Mucosa of stomach (tissue), 1 donor: ENCODE measurements around the gene WDR49.

ENCODE experiments used
- H3K27me3 ChIP-seq: one replicate; pipeline ENCODE4 v1.7.0; 2013; ENCODE audit warnings: mild to moderate bottlenecking, low read length; ENCODE audit not compliant: control insufficient read depth, insufficient read depth
- H3K36me3 ChIP-seq: one replicate; pipeline ENCODE4 v1.7.0; 2013; ENCODE audit warnings: low read length; ENCODE audit not compliant: control insufficient read depth, insufficient read depth
- H3K4me1 ChIP-seq: one replicate; pipeline ENCODE4 v1.7.0; 2013; ENCODE audit warnings: mild to moderate bottlenecking, low read length; ENCODE audit not compliant: control insufficient read depth, insufficient read depth
- H3K4me3 ChIP-seq: one replicate; pipeline ENCODE4 v1.7.0; 2013; ENCODE audit warnings: low read length
- H3K9ac ChIP-seq: one replicate; pipeline ENCODE4 v1.7.0; 2013; ENCODE audit warnings: mild to moderate bottlenecking, low read length, moderate library complexity
- H3K9me3 ChIP-seq: one replicate; pipeline ENCODE4 v1.7.0; 2013; ENCODE audit warnings: mild to moderate bottlenecking, low read length, moderate library complexity; ENCODE audit not compliant: control insufficient read depth
- donor health status: Pancreatic carcinoma.

WDR49 gene

GRCh38 chr3:167521006-167521355 lies 132.8 kb downstream of the WDR49 start:
- H3K4me1 ChIP-seq = no peaks in the 10 kb centered on the region
- no peaks in the 10 kb centered on the region for H3K9me3 ChIP-seq
- H3K9ac ChIP-seq = no peak overlapping the region
- H3K27me3 ChIP-seq = no peaks in the 10 kb centered on the region
- no peaks in the 10 kb centered on the region for H3K36me3 ChIP-seq
- H3K4me3 ChIP-seq = no peak overlapping the region

- H3K36me3 ChIP-seq = no peaks in the 10 kb centered on the region
- no peaks in the 10 kb centered on the region for H3K27me3 ChIP-seq
- H3K4me1 ChIP-seq = no peaks in the 10 kb centered on the region
- H3K9ac ChIP-seq = no peak overlapping the region
- H3K4me3 ChIP-seq = no peak overlapping the region
- H3K9me3 ChIP-seq = no peaks in the 10 kb centered on the region
These were observed 133.3 kb downstream of the WDR49 start for GRCh38 chr3:167520266-167521005.

GRCh38 chr3:167507954-167508353 lies 145.8 kb downstream of the WDR49 start:
- Histone ChIP-seq H3K9ac (no peak overlapping the region), H3K4me1 (no peaks in the 10 kb centered on the region), H3K36me3 (no peaks in the 10 kb centered on the region), H3K4me3 (no peak overlapping the region), H3K9me3 (no peaks in the 10 kb centered on the region), H3K27me3 (no peaks in the 10 kb centered on the region)

GRCh38 chr3:167502401-167502800 lies 151.3 kb downstream of the WDR49 start:
- Histone ChIP-seq H3K36me3 (no peaks in the 10 kb centered on the region), H3K27me3 (no peaks in the 10 kb centered on the region), H3K4me1 (no peaks in the 10 kb centered on the region), H3K9me3 (no peaks in the 10 kb centered on the region), H3K4me3 (no peak overlapping the region), H3K9ac (no peak overlapping the region)

GRCh38 chr3:167501941-167502340 lies 151.8 kb downstream of the WDR49 start:
- H3K9me3 ChIP-seq = no peaks in the 10 kb centered on the region
- H3K27me3 ChIP-seq = no peaks in the 10 kb centered on the region
- H3K9ac ChIP-seq = no peak overlapping the region
- H3K4me1 ChIP-seq = no peaks in the 10 kb centered on the region
- no peaks in the 10 kb centered on the region for H3K36me3 ChIP-seq
- H3K4me3 ChIP-seq = no peak overlapping the region

GRCh38 chr3:167497903-167498302 lies 155.8 kb downstream of the WDR49 start:
- no peak overlapping the region for H3K9ac ChIP-seq
- H3K36me3 ChIP-seq = no peaks in the 10 kb centered on the region
- no peaks in the 10 kb centered on the region for H3K9me3 ChIP-seq
- no peaks in the 10 kb centered on the region for H3K4me1 ChIP-seq
- H3K4me3 ChIP-seq = no peak overlapping the region
- no peaks in the 10 kb centered on the region for H3K27me3 ChIP-seq

GRCh38 chr3:167493244-167493643 lies 160.5 kb downstream of the WDR49 start:
- no peak overlapping the region for H3K9ac ChIP-seq
- no peaks in the 10 kb centered on the region for H3K9me3 ChIP-seq
- H3K4me3 ChIP-seq = no peak overlapping the region
- no peaks in the 10 kb centered on the region for H3K4me1 ChIP-seq
- no peaks in the 10 kb centered on the region for H3K36me3 ChIP-seq
- no peaks in the 10 kb centered on the region for H3K27me3 ChIP-seq

GRCh38 chr3:167491621-167492020 lies 162.1 kb downstream of the WDR49 start:
- Histone ChIP-seq H3K4me3 (no peak overlapping the region), H3K36me3 (no peaks in the 10 kb centered on the region), H3K9me3 (no peaks in the 10 kb centered on the region), H3K4me1 (no peaks in the 10 kb centered on the region), H3K9ac (no peak overlapping the region), H3K27me3 (no peaks in the 10 kb centered on the region)

- Histone ChIP-seq H3K4me1 (no peaks in the 10 kb centered on the region), H3K4me3 (no peak overlapping the region), H3K9ac (no peak overlapping the region), H3K9me3 (no peaks in the 10 kb centered on the region), H3K27me3 (no peaks in the 10 kb centered on the region), H3K36me3 (no peaks in the 10 kb centered on the region)
These were observed 164.2 kb downstream of the WDR49 start for GRCh38 chr3:167489571-167489970.

GRCh38 chr3:167487556-167487955 lies 166.2 kb downstream of the WDR49 start:
- no peak overlapping the region for H3K9ac ChIP-seq
- H3K36me3 ChIP-seq = no peaks in the 10 kb centered on the region
- H3K9me3 ChIP-seq = no peaks in the 10 kb centered on the region
- no peak overlapping the region for H3K4me3 ChIP-seq
- H3K4me1 ChIP-seq = no peaks in the 10 kb centered on the region
- H3K27me3 ChIP-seq = no peaks in the 10 kb centered on the region

GRCh38 chr3:167484551-167484950 lies 169.2 kb downstream of the WDR49 start:
- Histone ChIP-seq H3K9ac (no peak overlapping the region), H3K27me3 (no peaks in the 10 kb centered on the region), H3K4me3 (no peak overlapping the region), H3K9me3 (no peaks in the 10 kb centered on the region), H3K36me3 (no peaks in the 10 kb centered on the region), H3K4me1 (no peaks in the 10 kb centered on the region)

- Histone ChIP-seq H3K4me3 (no peak overlapping the region), H3K36me3 (no peaks in the 10 kb centered on the region), H3K4me1 (no peaks in the 10 kb centered on the region), H3K27me3 (no peaks in the 10 kb centered on the region), H3K9me3 (no peaks in the 10 kb centered on the region), H3K9ac (no peak overlapping the region)
These were observed 169.8 kb downstream of the WDR49 start for GRCh38 chr3:167483708-167484475.
